SU-DHL-6 (cell line): ENCODE measurements around the gene PXK.

Source experiments
- H2AFZ ChIP-seq: fragments of 200-600 bp; sonication (generic); 2 replicates; pipeline ENCODE4 v1.6.1; 2014; ENCODE audit warnings: low read depth, mild to moderate bottlenecking, moderate library complexity, mixed read lengths, antibody characterized with exemption, low read length; ENCODE audit not compliant: severe bottlenecking
- H3F3A ChIP-seq: fragments of 200-600 bp; shearing (Covaris generic); 2 replicates; pipeline ENCODE4 v1.6.0; 2016; ENCODE audit warnings: antibody characterized with exemption, mild to moderate bottlenecking; ENCODE audit not compliant: insufficient read depth
- H3K27ac ChIP-seq: fragments of 200-600 bp; sonication (generic); 2 replicates; pipeline ENCODE4 v1.5.1; 2016; ENCODE audit warnings: low read depth, mild to moderate bottlenecking, low read length, moderate library complexity, mixed read lengths
- H3K27me3 ChIP-seq: fragments of 200-600 bp; sonication (generic), shearing (Covaris generic); 2 replicates; pipeline ENCODE4 v1.6.0; 2014; ENCODE audit warnings: mild to moderate bottlenecking, low read length
- H3K36me3 ChIP-seq: fragments of 200-600 bp; sonication (generic); 2 replicates; pipeline ENCODE4 v1.6.1; 2014; ENCODE audit warnings: mild to moderate bottlenecking, low read length, mixed read lengths
- H3K4me2 ChIP-seq: fragments of 300-600, 200-600 bp; shearing (Covaris generic), sonication (generic); 2 replicates; pipeline ENCODE4 v1.6.0; 2014; ENCODE audit warnings: low read length, low read depth, mild to moderate bottlenecking; ENCODE audit not compliant: poor library complexity, severe bottlenecking
- H3K4me3 ChIP-seq: fragments of 200-600 bp; sonication (generic); 2 replicates; pipeline ENCODE4 v1.5.1; 2014; ENCODE audit warnings: antibody characterized with exemption, low read length, mild to moderate bottlenecking, mixed read lengths; ENCODE audit not compliant: insufficient read depth, poor library complexity, severe bottlenecking
- H3K79me2 ChIP-seq: fragments of 200-600 bp; sonication (generic); 2 replicates; pipeline ENCODE4 v1.6.1; 2014; ENCODE audit warnings: mild to moderate bottlenecking, low read length, moderate library complexity; ENCODE audit not compliant: insufficient read depth
- H3K9ac ChIP-seq: fragments of 200-600 bp; sonication (generic); 2 replicates; pipeline ENCODE4 v1.7.0; 2014; ENCODE audit warnings: mild to moderate bottlenecking, low read length
- H3K9me2 ChIP-seq: fragments of 200-600 bp; sonication (generic); replicated peaks from 2 replicates; pipeline ENCODE4 v1.6.1; 2014; ENCODE audit warnings: low read length; ENCODE audit not compliant: insufficient read depth
- H3K9me3 ChIP-seq: fragments of 200-600 bp; sonication (generic); 2 replicates; pipeline ENCODE4 v1.6.1; 2014; ENCODE audit warnings: low read length, mixed read lengths; ENCODE audit not compliant: insufficient read depth
- H4K20me1 ChIP-seq: fragments of 200-600 bp; sonication (generic); 2 replicates; pipeline ENCODE4 v1.6.1; 2014; ENCODE audit warnings: low read depth, mild to moderate bottlenecking, antibody characterized with exemption, low read length, moderate library complexity, mixed read lengths
- CTCF ChIP-seq: fragments of 200-600 bp; sonication (generic); IDR thresholded peaks from one replicate; pipeline ENCODE4 v1.5.1; 2017; ENCODE audit warnings: antibody characterized with exemption, mild to moderate bottlenecking, low read length, moderate library complexity; ENCODE audit not compliant: insufficient read depth, poor library complexity, severe bottlenecking
- EZH2phosphoT487 ChIP-seq: fragments of 200-600 bp; sonication (generic), shearing (Covaris generic); conservative IDR thresholded peaks from 2 replicates; pipeline ENCODE4 v1.6.1; 2018; ENCODE audit warnings: mild to moderate bottlenecking, antibody characterized with exemption, low read length, moderate library complexity, mixed read lengths

PXK gene

GRCh38 chr3:58441514-58442450 lies 109.1 kb downstream of the PXK start:
- Histone ChIP-seq H3K9me2 (no peaks in the 10 kb centered on the region), H3K4me2 (no peak overlapping the region), H3K36me3 (no peaks in the 10 kb centered on the region), H3K9ac (no peak overlapping the region), H3K4me3 (no peak overlapping the region), H2AFZ (no peak overlapping the region), H3F3A (no peaks in the 10 kb centered on the region), H3K27ac (no peak overlapping the region), H3K79me2 (no peaks in the 10 kb centered on the region), H3K27me3 (no peaks in the 10 kb centered on the region), H4K20me1 (no peaks in the 10 kb centered on the region), H3K9me3 (no peaks in the 10 kb centered on the region)
- no peak for TF ChIP-seq CTCF
- TF ChIP-seq EZH2phosphoT487 = no peak

- Histone ChIP-seq H3K27me3 (0 out of 2 replicates have a peak, but pooled peaks cover 3% of the 10 kb centered on the region), H3K9ac (no peak overlapping the region), H3K27ac (no peak overlapping the region), H3K4me2 (no peak overlapping the region), H3K9me2 (no peaks in the 10 kb centered on the region), H4K20me1 (no peaks in the 10 kb centered on the region), H2AFZ (no peak overlapping the region), H3K79me2 (no peaks in the 10 kb centered on the region), H3K4me3 (no peak overlapping the region), H3K9me3 (peaks cover 4% of the 10 kb centered on the region; the same call in 1 of the 2 replicates), H3K36me3 (0 out of 2 replicates have a peak, but pooled peaks cover 4% of the 10 kb centered on the region), H3F3A (no peaks in the 10 kb centered on the region)
- TF ChIP-seq CTCF = no peak
- TF ChIP-seq EZH2phosphoT487 = no peak
Observed at GRCh38 chr3:58452176-58452575, 119.5 kb downstream of the PXK start.

DNA sequence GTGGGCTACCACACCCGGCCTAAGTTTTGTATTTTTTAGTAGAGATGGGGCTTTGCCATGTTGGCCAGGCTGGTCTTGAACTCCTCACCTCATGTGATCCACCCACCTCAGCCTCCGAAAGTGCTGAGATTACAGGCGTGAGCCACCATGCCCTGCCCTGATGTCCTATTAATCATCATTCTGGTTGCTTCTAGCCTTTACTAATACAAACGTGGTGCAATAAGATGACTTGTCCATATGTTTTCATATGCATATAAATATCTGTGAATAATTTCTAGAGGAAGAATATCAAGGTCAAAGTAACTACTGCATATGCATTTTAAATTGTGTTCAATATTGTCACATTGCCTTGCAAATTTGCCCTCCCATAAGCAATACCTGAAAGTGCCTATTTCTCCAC lies 126.5 kb downstream of the PXK start:
- peaks cover 4% of the 10 kb centered on the region; the same call in 1 of the 2 replicates for H3K9me3 ChIP-seq
- 0 out of 2 replicates have a peak, but pooled peaks cover 4% of the 10 kb centered on the region for H3K36me3 ChIP-seq
- H3K79me2 ChIP-seq = no peaks in the 10 kb centered on the region
- H4K20me1 ChIP-seq = no peaks in the 10 kb centered on the region
- no peak overlapping the region for H3K4me2 ChIP-seq
- H3K27ac ChIP-seq = no peak overlapping the region
- no peaks in the 10 kb centered on the region for H3F3A ChIP-seq
- H3K27me3 ChIP-seq = 0 out of 2 replicates have a peak, but pooled peaks cover 3% of the 10 kb centered on the region
- H3K4me3 ChIP-seq = no peak overlapping the region
- H3K9ac ChIP-seq = no peak overlapping the region
- TF ChIP-seq EZH2phosphoT487 (no peak), CTCF (no peak)
- no peaks in the 10 kb centered on the region for H3K9me2 ChIP-seq
- H2AFZ ChIP-seq = no peak overlapping the region
